Astrocyte of the cerebellum (primary cell): ENCODE measurements around the gene OBSCN.

ENCODE experiments used
- DNase-seq: peaks from one replicate; pipeline ENCODE4 v3.0.0-alpha.2; 2011; ENCODE audit warnings: low read depth
- H3K4me3 ChIP-seq: 2 replicates; pipeline ENCODE4 v1.5.1; 2011; ENCODE audit warnings: mild to moderate bottlenecking, low read depth, low read length, moderate library complexity
- in situ Hi-C: cut with HindIII; loops from 2 replicates; pipeline ENCODE4 v1.10.0; 2017; ENCODE audit warnings: low sequenced_read_pairs
- TF ChIP-seq, protein P1 (sequence below): IDR thresholded peaks from 2 replicates; pipeline ENCODE4 v1.5.1; 2012; ENCODE audit warnings: low read length, low read depth, moderate library complexity, mild to moderate bottlenecking; ENCODE audit errors: missing control alignments

Gene OBSCN

GRCh38 chr1:228280106-228280901 lies 72.5 kb downstream of the OBSCN start:
- TF ChIP-seq, protein P1, sequence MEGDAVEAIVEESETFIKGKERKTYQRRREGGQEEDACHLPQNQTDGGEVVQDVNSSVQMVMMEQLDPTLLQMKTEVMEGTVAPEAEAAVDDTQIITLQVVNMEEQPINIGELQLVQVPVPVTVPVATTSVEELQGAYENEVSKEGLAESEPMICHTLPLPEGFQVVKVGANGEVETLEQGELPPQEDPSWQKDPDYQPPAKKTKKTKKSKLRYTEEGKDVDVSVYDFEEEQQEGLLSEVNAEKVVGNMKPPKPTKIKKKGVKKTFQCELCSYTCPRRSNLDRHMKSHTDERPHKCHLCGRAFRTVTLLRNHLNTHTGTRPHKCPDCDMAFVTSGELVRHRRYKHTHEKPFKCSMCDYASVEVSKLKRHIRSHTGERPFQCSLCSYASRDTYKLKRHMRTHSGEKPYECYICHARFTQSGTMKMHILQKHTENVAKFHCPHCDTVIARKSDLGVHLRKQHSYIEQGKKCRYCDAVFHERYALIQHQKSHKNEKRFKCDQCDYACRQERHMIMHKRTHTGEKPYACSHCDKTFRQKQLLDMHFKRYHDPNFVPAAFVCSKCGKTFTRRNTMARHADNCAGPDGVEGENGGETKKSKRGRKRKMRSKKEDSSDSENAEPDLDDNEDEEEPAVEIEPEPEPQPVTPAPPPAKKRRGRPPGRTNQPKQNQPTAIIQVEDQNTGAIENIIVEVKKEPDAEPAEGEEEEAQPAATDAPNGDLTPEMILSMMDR: no peak
- DNase-seq: no peak
- H3K4me3 ChIP-seq: no peak overlapping the region
- in situ Hi-C loops: no loop called here

DNA sequence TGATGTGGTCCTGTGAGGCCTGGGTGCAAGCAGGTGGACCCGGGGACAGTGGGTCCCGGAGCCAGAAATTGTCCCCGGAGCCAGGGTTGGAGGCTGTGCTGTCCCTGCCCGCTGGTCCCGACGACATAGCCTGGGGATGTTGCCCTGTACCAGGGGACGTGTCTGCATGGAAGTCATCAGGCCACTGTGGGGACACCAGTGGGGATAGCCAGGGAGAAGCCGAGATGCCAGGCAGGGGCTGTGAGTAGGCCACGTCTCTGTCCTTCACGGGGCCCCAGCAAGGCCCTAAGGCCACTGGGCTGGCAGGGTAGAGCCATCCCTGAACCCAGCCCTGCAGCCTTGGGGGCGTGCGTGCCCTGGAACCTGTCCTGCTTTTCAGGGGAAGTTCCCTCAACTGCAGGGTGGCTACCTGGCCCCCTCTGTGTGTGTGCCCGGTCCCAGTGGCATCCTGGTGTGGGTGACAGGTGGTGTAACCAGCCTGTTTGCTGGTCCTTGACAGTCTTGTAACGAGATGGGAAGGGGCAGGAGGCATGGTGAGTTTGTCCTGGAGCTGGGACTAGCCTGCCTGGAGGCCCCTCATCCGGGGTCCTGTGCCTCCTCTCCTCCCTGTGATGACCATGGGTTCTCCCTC lies 73.2 kb downstream of the OBSCN start:
- no peak for DNase-seq
- TF ChIP-seq, protein P1: no peak
- in situ Hi-C loops: no loop called here
- no peak overlapping the region for H3K4me3 ChIP-seq

GRCh38 chr1:228281631-228282328 lies 73.9 kb downstream of the OBSCN start:
- DNase-seq: no peak
- no peak overlapping the region for H3K4me3 ChIP-seq
- TF ChIP-seq, protein P1: no peak
- in situ Hi-C loops: no loop called here

- DNase-seq: no peak
- TF ChIP-seq, protein P1: no peak
These were observed 74.6 kb downstream of the OBSCN start for GRCh38 chr1:228282329-228283042.

DNA sequence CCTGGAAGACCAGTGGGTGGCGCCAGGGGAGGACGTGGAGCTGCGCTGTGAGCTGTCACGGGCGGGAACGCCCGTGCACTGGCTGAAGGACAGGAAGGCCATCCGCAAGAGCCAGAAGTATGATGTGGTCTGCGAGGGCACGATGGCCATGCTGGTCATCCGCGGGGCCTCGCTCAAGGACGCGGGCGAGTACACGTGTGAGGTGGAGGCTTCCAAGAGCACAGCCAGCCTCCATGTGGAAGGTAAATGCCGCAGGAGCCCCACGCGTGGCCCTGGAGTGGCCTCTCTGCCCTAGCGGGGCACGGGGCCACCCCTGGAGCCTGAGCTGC lies 75.2 kb downstream of the OBSCN start:
- DNase-seq: no peak
- TF ChIP-seq, protein P1: no peak
- H3K4me3 ChIP-seq: no peak overlapping the region
- in situ Hi-C loops: no loop called here

More at GRCh38 chr1:228282329-228283042, 74.6 kb downstream of the OBSCN start:
- no peak overlapping the region for H3K4me3 ChIP-seq
- in situ Hi-C loops: no loop called here

GRCh38 chr1:228283476-228284147 lies 75.8 kb downstream of the OBSCN start:
- no peak for DNase-seq
- H3K4me3 ChIP-seq: no peak overlapping the region

More at GRCh38 chr1:228283476-228284147, 75.8 kb downstream of the OBSCN start:
- TF ChIP-seq, protein P1: no peak
- in situ Hi-C loops: no loop called here
